ENCODE data around the gene UNC13A. TPM values are rescaled to one million over a fixed set of nuclear protein-coding genes. Genes with fewer than 3 reads are reported as not detected.

Gene UNC13A
- total and polyA plus RNA-seq, 2 of the 8 experiments (the other 6 are each of a cell fraction or from before 2014, with no cell fraction given), result 13.1 to 47.6 TPM

DNA sequence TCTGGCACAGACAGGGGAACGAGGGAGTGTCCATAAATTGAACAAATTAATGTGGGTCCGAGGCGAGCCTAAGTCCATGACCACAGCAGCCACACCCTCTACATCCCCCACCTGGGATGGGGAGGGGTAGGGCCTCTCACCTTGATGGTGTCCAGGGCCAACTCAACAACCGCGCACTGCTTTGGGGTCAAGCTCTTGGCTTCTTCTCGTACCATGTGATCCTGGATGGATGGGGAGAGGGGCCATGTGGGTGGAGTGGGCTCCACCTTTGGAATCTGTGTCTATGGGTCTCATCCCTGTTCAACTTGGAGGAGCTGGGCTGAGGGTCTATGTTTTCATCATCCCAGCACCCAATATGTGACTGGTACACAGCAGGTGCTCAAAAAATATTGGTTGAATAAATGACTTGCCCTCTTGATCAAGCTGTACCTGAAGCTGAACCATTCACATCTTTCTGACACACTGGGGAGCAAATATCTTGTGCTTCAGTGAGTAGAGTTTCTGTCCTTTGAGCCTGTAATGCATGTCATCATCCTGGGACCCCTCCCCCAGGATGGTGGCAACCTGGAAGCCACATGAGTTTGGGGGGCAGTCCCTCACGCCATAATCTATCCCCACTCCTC lies 69.8 kb downstream of the UNC13A start:
- H3K4me1 ChIP-seq (replicated peaks in 1 of 4; ENCODE audit: control insufficient read depth in 3 of 4, insufficient read depth in 4 of 4, low read length in 3 of 4), result no peaks in the 10 kb centered on the region
- H4K5ac ChIP-seq (ENCODE audit: insufficient read length, low read depth, low read length), result no peak overlapping the region
- no peak overlapping the region for H2AK5ac ChIP-seq (ENCODE audit: low read depth, low read length)
- H2BK12ac ChIP-seq (ENCODE audit: low read depth, low read length), result no peak overlapping the region
- H3K14ac ChIP-seq (ENCODE audit: insufficient read length), result no peak overlapping the region
- H2BK20ac ChIP-seq (ENCODE audit: low read length), result no peak overlapping the region
- H3K27ac ChIP-seq (ENCODE audit: low read depth, low read length), result no peak overlapping the region
- H3K4me2 ChIP-seq (ENCODE audit: insufficient read depth in 1 of 2, low read depth in 2 of 2, low read length in 2 of 2), result no peak overlapping the region
- H3K23ac ChIP-seq (ENCODE audit: insufficient read length), result no peak overlapping the region
- peaks cover 0 to 6% (median 3%) of the 10 kb centered on the region in 4 experiments; a peak in 4 of 8 replicates for H3K36me3 ChIP-seq (ENCODE audit: control insufficient read depth in 2 of 4, insufficient read depth in 4 of 4, low read length in 3 of 4)
- ChIA-PET CTCF (ENCODE audit: partially characterized antibody) (interaction anchor here (1.0 to 1.3 kb wide), 2 partner anchors 12 to 156 kb away, joined by 3 to 7 read pairs; no protein-coding TSS in a partner anchor), POLR2A (ENCODE audit: partially characterized antibody) (interaction anchor here (1.1 to 2.4 kb wide), 3 partner anchors 13 to 78 kb away, joined by 3 to 9 read pairs (median 3); no protein-coding TSS in a partner anchor)
- H2BK120ac ChIP-seq (replicated peaks; ENCODE audit: low read depth, low read length), result no peak overlapping the region
- no peaks in the 10 kb centered on the region; the same call in 1 of the 2 replicates for H3K79me1 ChIP-seq (ENCODE audit: low read depth, low read length)
- 80% methylated on average over 7 of the region's 7 CpGs; no CpG with 5 or more reads in 1 of the 2 experiments for WGBS, 2 experiments (ENCODE audit: extremely low coverage in 1 of 2, insufficient coverage in 1 of 2, insufficient read length in 1 of 2, insufficient replicate concordance in 2 of 2, low coverage in 1 of 2, low lambda C conversion rate in 2 of 2, missing lambda C conversion rate in 1 of 2)
- no peak overlapping the region for H2BK15ac ChIP-seq (ENCODE audit: low read length)
- no peaks in the 10 kb centered on the region for H3K23me2 ChIP-seq (ENCODE audit: low read depth, low read length)
- H2AFZ ChIP-seq (ENCODE audit: low read length), result no peak overlapping the region
- H2BK5ac ChIP-seq (ENCODE audit: low read depth, low read length), result no peak overlapping the region
- TF ChIP-seq EGR1 (IDR thresholded peaks at IDR 0.05; ENCODE audit: borderline replicate concordance, low read depth, low read length) (no peak), JUND (IDR thresholded peaks at IDR 0.05; ENCODE audit: low read length) (no peak), TAF7 (optimal IDR thresholded peaks at IDR 0.05; ENCODE audit: borderline replicate concordance, low read depth, low read length) (no peak), CEBPB (IDR thresholded peaks at IDR 0.05; ENCODE audit: low read depth, low read length) (no peak), SIN3A (conservative IDR thresholded peaks at IDR 0.05 in 1 of 2, IDR thresholded peaks at IDR 0.05 in 1 of 2; ENCODE audit: low read depth in 1 of 2, low read length in 2 of 2) (no peak), SAP30 (IDR thresholded peaks at IDR 0.05; ENCODE audit: insufficient read depth, insufficient replicate concordance, low read length) (no peak), SIRT6 (IDR thresholded peaks at IDR 0.05; ENCODE audit: low read length) (no peak)
- no peak overlapping the region for H4K91ac ChIP-seq (replicated peaks; ENCODE audit: insufficient read length, low read length)
- no peaks in the 10 kb centered on the region for H3K79me2 ChIP-seq (ENCODE audit: control insufficient read depth in 1 of 2, insufficient read depth in 2 of 2, low read length in 2 of 2)
- no peak overlapping the region for H3K56ac ChIP-seq (replicated peaks; ENCODE audit: insufficient read length, low read depth, low read length)
- no peak overlapping the region for H3K4ac ChIP-seq (replicated peaks; ENCODE audit: insufficient read length, low read depth, low read length)
- no peak overlapping the region for H4K8ac ChIP-seq (ENCODE audit: extremely low read depth, insufficient read depth, low read length)
- no peak overlapping the region for H3K9ac ChIP-seq (replicated peaks in 1 of 4; ENCODE audit: extremely low read depth in 1 of 4, low read depth in 3 of 4, low read length in 3 of 4)
- no peak for FAIRE-seq
- H3K18ac ChIP-seq (ENCODE audit: extremely low read depth, low read length), result no peak overlapping the region
- H4K20me1 ChIP-seq (replicated peaks in 1 of 2; ENCODE audit: control insufficient read depth in 1 of 2, insufficient read depth in 2 of 2, low read length in 2 of 2), result peaks cover 3 to 5% of the 10 kb centered on the region in 2 experiments
- H3K4me3 ChIP-seq (ENCODE audit: extremely low read depth in 1 of 4, insufficient read depth in 2 of 4, low read depth in 3 of 4, low read length in 4 of 4), result no peak overlapping the region
- no peak for DNase-seq (ENCODE audit: low read depth in 1 of 2, low spot score in 2 of 2)
- no peaks in the 10 kb centered on the region for H3K9me3 ChIP-seq (ENCODE audit: insufficient read depth in 2 of 2, low read depth in 1 of 2, low read length in 1 of 2)
- no peaks in the 10 kb centered on the region for H3K27me3 ChIP-seq (replicated peaks in 1 of 4; ENCODE audit: control insufficient read depth in 3 of 4, extremely low read depth in 1 of 4, insufficient read depth in 3 of 4, low read length in 3 of 4)
